Measurements from ENCODE around the gene CHST7.

Gene CHST7

DNA sequence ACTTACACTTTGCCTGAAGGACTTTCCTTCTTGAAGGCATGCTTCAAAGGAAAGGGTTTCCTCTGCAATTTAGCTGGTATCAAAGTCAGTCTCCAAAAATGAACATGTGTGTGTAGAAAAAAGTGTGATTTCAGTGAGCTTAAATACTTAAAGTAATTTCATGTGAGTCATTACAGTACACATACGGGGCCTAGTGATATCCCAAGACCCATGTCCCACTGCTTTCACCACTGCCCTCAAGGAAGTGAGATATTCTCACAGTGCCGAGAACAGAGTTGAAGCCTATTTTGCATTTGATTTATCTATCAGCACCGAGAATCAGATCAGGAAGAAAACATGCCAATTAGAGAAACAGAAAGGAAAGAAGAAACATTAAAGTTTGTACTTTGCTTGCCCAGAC, 61.0 kb downstream of the CHST7 start:
- intact Hi-C loops (cut with DNase I): no loop called here

DNA sequence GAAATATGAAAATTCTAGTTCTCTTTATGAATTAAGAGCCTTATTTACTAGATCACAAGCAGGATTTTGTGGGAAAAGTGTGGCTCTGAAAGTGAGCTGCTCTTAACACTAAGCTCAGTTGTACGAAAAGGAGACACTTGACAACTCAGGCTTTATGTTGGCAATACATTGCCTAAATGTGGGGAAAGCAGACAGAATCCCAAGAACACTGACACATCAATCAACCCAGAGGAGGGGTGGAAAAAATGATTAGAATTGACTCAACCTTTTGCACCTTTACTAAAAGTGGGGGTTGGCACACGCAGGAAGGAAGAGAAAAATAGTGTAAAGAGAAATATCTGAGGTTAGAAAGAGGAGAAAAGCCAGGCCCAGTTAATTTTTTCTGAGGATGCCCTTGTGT, 61.6 kb downstream of the CHST7 start:
- no peak for DNase-seq
- intact Hi-C loops (cut with DNase I): no loop called here

More for the DNA sequence above, 61.0 kb downstream of the CHST7 start:
- DNase-seq: no peak

- intact Hi-C loops (cut with DNase I): no loop called here
- DNase-seq: no peak
Observed at GRCh38 chrX:46636223-46636622, 62.7 kb downstream of the CHST7 start.

DNA sequence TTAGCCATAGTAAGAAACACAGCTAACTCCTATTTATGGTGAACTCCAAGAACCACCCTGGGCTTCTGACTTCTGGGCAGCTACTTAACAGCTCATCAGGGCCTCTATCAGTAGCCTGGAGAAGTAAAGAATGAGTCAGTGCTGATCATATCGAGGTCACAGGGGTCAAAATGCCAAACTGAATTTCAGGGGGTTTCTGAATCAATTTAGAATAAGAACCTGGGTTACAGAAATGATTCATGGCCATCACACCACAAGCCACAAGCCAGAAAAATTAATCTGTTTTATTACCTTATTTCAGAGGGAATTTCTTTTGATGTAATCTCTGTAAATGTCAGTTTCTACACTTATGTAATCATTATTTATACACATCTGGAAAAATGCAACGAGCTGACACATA, 64.4 kb downstream of the CHST7 start:
- intact Hi-C loops (cut with DNase I): no loop called here
- DNase-seq: no peak

DNA sequence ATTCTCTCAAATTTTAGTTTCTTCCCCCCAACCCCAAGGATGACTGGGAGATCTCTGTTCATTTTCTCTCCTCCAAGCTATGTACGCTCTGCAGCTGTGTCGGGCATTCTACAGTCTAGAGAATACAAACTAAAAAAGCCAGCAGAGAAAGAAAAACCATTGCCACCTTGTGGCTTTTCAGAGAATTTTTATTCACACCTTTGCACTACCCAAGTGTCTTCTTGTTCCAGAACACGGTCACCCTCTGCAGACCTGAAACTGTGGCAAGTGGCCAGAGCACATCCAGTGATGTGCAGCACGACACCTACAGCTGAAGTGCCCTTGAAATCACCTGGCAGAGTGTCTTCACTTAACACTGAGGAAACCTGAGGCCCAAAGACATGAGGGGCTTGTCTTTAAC, 68.6 kb downstream of the CHST7 start:
- intact Hi-C loops (cut with DNase I): no loop called here
- DNase-seq: no peak

- no peak for DNase-seq
- intact Hi-C loops (cut with DNase I): no loop called here
Observed at GRCh38 chrX:46643636-46644035, 70.1 kb downstream of the CHST7 start.

DNA sequence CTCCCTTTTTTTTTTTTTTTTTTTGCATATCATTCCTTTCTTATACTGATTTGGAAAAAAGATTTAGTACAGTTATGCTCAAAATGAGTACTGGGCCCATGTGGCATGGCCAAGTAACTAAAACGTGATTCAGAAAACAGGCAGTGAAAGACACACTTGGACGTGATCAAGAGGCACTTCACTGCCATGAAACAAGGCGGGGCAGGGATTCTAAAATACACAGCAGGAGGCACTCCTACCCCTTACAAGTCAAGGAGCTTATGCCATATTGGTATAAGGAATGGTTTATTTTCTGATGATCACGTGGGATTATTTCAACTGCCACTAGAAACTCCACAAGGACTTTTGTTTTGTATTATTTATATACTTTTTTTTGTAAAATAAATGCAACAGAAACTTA, 72.0 kb downstream of the CHST7 start:
- intact Hi-C loops (cut with DNase I): no loop called here
- DNase-seq: no peak

DNA sequence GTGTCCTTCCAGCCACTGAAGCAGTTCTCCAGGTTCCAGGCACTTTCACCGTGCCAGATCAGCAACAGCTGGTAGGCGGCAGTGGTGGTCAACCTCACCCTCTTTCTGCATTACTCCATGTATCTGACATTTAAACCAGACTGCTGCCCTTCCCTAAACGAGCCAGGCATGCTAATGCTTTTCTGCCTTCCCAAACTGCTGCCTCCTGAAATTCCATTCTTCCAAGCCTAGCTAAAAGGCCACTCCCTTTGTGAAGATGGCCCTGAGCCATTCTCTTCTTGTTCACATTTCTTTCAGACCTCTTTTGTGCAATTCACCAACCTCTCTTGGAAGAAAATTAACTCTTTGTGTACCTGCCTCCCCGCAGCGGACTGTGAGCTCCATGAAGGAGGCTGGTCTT, 73.7 kb downstream of the CHST7 start:
- intact Hi-C loops (cut with DNase I): no loop called here
- no peak for DNase-seq

All from head of caudate nucleus (tissue), 42 donors.